Muscle of arm (tissue), 12 donors: ENCODE measurements around the gene BCKDHA. TPM values are rescaled to one million over a fixed set of nuclear protein-coding genes. Genes with fewer than 3 reads are reported as not detected.
"Not testable (repeated sequence)": the region's sequence is repeated elsewhere in the genome, so short reads cannot be mapped to it uniquely, and the experiment has no call there.

Experiments
- DNase-seq: peaks from one replicate; pipeline ENCODE4 v3.0.0-alpha.2; 2013
- polyA plus RNA-seq, 12 donors: library from polyadenylated mRNA; unstranded; fragments of 120-200 nt; gene quantifications; one replicate each; pipeline ENCODE4 v1.2.1, GENCODE V29; 2013; ENCODE audit not compliant: insufficient read length in 12 of 12

Gene BCKDHA
- polyA plus RNA-seq, 12 donors: 19.2 to 69.1 (median 25.6) TPM; not detected in 1

DNA sequence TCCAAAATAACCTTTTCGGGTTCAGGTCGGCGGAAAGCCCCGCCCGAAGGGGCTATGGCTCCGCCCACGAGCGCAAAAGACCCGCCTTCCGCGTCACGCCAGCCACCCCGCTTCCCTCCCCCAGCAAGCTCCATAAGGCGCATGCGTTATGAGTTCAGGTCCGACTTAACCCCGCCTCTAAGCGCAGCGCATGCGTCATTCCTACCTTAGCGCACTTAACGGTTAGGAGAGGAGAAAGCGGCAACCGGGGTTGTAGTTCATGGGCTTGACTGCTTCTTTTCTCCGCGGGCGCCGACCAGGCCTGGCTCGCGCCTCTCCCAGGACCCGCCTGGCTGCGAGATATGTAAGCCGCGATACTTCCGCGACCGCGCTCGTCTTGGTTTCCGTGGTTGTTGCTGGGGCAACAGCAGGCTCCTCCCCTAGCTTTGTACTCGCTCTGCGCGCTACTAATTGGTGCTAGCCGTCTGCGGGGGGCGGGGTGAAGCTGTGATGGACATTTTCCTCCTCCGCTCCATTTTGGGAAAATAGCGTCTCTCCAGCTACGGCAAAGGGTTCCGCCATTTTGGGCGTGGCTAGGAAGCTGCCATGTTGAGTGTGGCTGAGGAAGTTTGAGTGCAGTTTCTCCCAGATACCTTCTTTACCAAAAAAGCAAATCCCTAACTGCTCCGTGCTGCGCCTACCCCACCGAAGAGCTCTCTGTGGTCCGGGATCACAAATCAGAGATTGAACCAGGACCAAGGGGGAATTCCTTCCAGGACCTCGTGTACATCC lies 33.7 kb upstream of the BCKDHA start, which contains the start of gene B9D2:
Gene B9D2, minus strand, starts transcription at position 397 of the 771 bp plus-strand sequence. CDS start 630 bp downstream, outside the sequence.
- peak; percentile 99 for DNase-seq

DNA sequence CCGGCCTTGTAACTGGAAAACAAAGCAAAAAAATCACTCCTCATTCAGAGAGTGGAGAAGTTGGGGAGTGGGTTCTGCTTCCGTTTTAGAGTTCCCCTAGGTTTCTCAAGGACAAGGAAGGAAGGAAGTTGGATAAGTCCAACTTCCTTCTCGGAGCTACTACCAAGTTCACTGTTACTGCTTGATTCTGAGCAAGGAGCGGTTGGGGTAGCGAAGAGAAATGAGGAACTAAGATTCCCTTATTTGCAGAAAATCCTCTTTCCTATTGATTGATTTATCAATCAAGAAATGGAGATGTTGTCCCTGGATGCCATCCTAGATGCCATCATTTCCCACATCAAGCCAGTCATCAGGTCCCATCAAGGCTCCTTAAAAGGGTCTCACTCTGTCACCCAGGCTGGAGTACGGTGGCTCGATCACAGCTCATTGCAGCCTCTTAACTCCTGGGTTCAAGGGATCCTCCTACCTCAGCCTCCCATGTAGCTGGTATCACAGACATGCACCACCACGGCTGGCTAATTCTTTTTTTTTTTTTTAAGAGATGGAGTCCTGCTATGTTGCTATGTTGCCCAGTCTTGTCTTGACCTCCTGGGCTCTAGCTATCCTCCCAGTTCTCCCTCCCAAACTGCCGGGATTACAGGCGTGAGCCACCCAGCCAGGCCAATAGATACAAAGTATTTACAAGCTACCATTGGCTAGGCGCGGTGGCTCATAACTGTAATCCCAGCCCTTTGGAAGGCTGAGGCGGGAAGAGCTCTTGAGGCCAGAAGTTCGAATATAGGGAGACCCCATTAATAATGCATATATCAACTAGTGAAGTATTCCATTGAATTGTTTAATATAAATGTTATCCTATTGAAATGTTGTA lies 32.9 kb upstream of the BCKDHA start:
- DNase-seq: no peak

DNA sequence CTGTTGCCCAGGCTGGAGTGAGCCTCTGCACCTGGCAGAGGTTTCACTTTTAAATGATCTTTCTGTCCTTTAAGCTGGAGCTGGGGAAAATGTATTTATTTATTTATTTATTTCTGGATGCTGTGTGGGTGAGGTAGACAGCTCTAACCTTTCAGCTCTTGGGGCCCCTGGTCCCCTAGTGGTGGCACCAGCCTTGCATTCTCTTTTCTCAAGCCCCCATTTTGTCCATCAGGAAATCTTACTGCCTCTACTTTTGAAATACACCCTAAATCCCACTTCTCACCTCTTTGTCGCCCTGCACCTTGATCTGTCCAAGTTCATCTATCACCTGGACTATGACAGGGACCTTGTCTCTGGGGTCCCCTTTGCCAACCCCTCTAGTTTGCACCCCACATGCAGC lies 31.5 kb upstream of the BCKDHA start:
- DNase-seq: no peak

- no peak for DNase-seq
Measured at GRCh38 chr19:41367848-41368301, 29.7 kb upstream of the BCKDHA start.

- no peak for DNase-seq
Measured at GRCh38 chr19:41369769-41370168, 27.8 kb upstream of the BCKDHA start.

- not testable (repeated sequence) for DNase-seq
Measured at GRCh38 chr19:41371119-41371518, 26.5 kb upstream of the BCKDHA start.

DNA sequence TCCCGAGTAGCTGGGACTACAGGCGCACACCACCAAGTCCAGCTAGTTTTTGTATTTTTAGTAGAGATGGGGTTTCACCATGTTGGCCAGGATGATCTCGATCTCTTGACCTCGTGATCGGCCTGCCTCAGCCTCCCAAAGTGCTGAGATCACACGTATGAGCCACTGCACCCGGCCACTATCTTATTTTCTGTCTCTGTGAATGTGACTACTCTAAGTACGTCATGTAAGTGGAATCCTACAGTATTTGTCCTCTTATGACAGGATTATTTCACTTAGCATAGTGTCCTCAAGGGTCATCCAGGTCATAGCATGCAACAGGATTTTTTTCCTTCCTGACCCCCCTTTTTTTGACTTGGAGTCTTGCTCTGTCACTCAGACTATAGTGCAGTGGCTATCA lies 26.1 kb upstream of the BCKDHA start:
- DNase-seq: no peak

DNA sequence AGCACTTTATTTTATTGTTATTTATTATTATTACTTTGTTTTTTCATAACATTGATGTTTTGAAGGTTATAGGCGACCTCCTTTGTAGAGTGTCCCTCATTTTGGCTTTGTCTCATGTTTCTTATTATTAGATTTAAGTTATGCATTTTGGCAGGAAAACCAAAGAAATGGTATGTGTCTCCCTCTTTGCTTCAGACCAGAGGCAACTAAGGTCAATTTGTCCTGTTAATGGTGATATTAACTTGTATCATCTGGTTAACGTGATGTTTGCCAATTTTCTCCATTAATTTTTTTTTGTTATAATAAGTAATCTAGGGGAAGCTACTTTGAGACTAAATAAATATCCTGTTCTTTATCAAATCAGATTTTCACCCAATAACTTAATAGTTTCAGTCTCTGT lies 25.1 kb upstream of the BCKDHA start:
- no peak for DNase-seq

GRCh38 chr19:41373993-41374392 lies 23.6 kb upstream of the BCKDHA start:
- DNase-seq: peak; percentile 81

GRCh38 chr19:41376241-41376997 lies 21.2 kb upstream of the BCKDHA start, which contains the start of gene TMEM91:
TSS of gene TMEM91 (plus strand) at chr19:41376533. CDS start at chr19:41378310, 1,777 bp downstream.
- DNase-seq: peak; percentile 24

DNA sequence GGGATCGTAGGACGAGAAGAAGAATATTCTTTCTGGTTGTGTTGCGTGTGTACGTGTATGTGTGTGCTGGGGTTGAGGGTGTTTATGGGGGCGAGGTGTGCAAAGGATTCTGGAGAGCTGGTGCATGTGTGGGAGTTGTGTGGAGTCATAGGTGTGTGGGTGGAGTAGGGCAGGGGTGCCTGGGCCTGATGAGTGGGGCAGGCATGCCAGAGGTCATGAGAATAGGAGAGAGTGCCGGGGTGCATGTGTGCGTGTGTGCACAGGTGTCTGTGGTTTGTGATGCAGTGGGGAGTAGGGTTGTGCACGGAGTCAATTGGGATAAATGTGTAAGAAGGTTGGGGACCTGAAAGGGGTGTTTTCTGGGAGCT lies 20.6 kb upstream of the BCKDHA start:
- DNase-seq: no peak

- no peak for DNase-seq
Measured at GRCh38 chr19:41377977-41378709, 19.5 kb upstream of the BCKDHA start.

GRCh38 chr19:41381536-41381935 lies 16.1 kb upstream of the BCKDHA start:
- DNase-seq: not testable (repeated sequence)

DNA sequence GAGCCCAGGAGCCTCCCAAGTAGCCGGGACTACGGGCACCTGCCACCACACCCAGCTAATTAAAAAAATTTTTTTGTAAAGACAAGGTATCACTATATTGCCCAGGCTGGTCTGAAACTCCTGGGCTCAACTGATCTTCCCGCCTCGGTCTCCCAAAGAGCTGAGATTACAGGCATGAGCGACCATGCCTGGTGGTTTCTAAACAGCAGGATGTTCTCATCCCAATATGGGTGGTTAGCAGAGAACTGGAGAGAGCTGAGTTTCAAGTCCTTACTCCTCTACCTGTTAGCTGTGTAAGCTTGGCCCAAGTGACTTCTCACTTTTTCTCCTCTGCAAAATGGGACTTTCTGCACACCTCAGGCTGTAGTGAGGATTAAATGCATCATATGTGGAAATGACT lies 13.3 kb upstream of the BCKDHA start:
- no peak for DNase-seq

DNA sequence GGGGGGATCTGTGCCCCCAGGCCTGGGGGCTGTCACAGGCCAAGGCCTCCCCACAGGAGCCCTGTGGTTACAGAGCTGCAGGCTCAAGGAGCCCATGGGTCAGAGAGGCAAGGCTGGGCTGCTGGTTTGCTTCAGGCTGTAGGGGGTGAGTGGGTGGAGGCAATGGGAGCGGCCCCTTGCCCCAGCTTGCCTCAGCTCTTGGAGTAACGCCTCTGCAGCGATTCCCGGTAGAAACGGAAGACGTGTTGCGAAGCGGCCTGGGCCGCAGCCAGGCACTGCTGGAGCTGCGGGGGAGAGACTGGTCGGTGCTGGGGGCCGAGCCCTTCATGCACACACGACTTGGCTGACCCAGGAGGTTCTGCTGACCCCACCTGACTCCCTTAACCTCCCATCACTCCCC lies 11.2 kb upstream of the BCKDHA start:
- no peak for DNase-seq

DNA sequence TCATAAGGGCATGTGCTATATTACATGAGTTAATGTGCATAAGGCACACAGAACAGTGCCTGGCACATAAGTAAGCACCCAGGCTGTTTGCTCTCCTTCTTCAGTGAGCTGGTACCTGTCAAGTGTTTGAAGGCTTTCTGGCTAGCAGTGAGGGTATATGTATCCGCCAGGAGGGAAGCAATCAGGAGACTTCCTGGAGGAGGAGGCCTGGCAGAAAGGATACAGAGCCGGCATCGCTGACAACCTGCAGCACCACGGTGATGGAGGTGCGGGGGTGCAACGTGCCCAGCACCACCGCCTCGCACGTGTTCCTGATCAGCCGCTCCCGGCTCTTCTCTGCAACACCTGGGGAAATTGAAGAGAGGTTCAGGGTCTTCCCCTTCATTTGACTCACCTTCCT lies 6.0 kb upstream of the BCKDHA start:
- no peak for DNase-seq

GRCh38 chr19:41392775-41393174 lies 4.8 kb upstream of the BCKDHA start:
- no peak for DNase-seq

- no peak for DNase-seq
Measured at GRCh38 chr19:41395355-41395754, 2.3 kb upstream of the BCKDHA start.

- no peak for DNase-seq
Measured at GRCh38 chr19:41398050-41398418, 416 bp downstream of the BCKDHA start.

- DNase-seq: no peak
Measured at GRCh38 chr19:41398598-41398997, 980 bp downstream of the BCKDHA start.

- DNase-seq: no peak
Measured at GRCh38 chr19:41399091-41399490, 1.5 kb downstream of the BCKDHA start.
